HEK293 (cell line): Measurements from ENCODE around the gene KLK4.

ENCODE experiments used
- CTCF ChIA-PET: fragments of 350-600 bp; formaldehyde crosslinking; extraction: SDS; loops from one replicate; lab custom pipeline; 2021; ENCODE audit warnings: antibody characterized with exemption; lab: Yijun Ruan, JAX
- POLR2A ChIA-PET: fragments of 300-600 bp; formaldehyde crosslinking; extraction: SDS; loops from one replicate; lab custom pipeline; 2020; ENCODE audit warnings: antibody characterized with exemption, inconsistent platforms; lab: Yijun Ruan, JAX
- H3K27ac ChIP-seq: fragments of 200-500 bp; sonication (Bioruptor generic); 2 replicates; pipeline ENCODE4 v1.5.1; 2014; ENCODE audit warnings: low read depth, low read length, control low read depth, inconsistent platforms; ENCODE audit errors: extremely low read depth
- H3K36me3 ChIP-seq, 2 experiments: fragments of 200-500 bp in 1 of 2; sonication (Bioruptor generic) in 1 of 2; 1 replicate in 1 of 2; 2 replicates in 1 of 2; pipeline ENCODE4 v1.5.1; 2014 to 2017; ENCODE audit warnings: inconsistent platforms in 2 of 2, low read length in 2 of 2; ENCODE audit not compliant: control insufficient read depth in 2 of 2, insufficient read depth in 1 of 2
- H3K4me1 ChIP-seq: fragments of 200-500 bp; sonication (Bioruptor generic); 2 replicates; pipeline ENCODE4 v1.5.1; 2014; ENCODE audit warnings: mild to moderate bottlenecking, low read length, inconsistent platforms; ENCODE audit not compliant: control insufficient read depth, insufficient read depth
- H3K4me3 ChIP-seq: 2 replicates; pipeline ENCODE4 v1.5.1; 2011; ENCODE audit warnings: low read depth, mild to moderate bottlenecking, control low read depth, low read length, moderate library complexity
- H3K9me3 ChIP-seq: fragments of 200-500 bp; sonication (Bioruptor generic); 2 replicates; pipeline ENCODE4 v1.5.1; 2014; ENCODE audit warnings: low read depth, low read length, inconsistent platforms; ENCODE audit not compliant: control insufficient read depth, insufficient read depth
- GLI4 ChIP-seq: fragments of 450-650 bp; formaldehyde crosslinking; IDR thresholded peaks from 2 replicates; pipeline ENCODE4 v1.5.1; 2016; ENCODE audit warnings: missing biosample characterization, missing genetic modification characterization
- GLIS1 ChIP-seq: fragments of 450-650 bp; formaldehyde crosslinking; IDR thresholded peaks from 2 replicates; pipeline ENCODE4 v1.5.1; 2016; ENCODE audit warnings: missing biosample characterization, missing genetic modification characterization
- HOXC10 ChIP-seq: sonication (generic); formaldehyde crosslinking; IDR thresholded peaks from 2 replicates; pipeline ENCODE4 v1.8.1; 2023; ENCODE audit warnings: mild to moderate bottlenecking, missing genetic modification reagents
- KLF1 ChIP-seq: fragments of 450-650 bp; formaldehyde crosslinking; IDR thresholded peaks from 2 replicates; pipeline ENCODE4 v1.5.1; 2016; ENCODE audit warnings: missing biosample characterization, missing genetic modification characterization
- MYNN ChIP-seq: fragments of 450-650 bp; formaldehyde crosslinking; IDR thresholded peaks from 2 replicates; pipeline ENCODE4 v1.5.1; 2016; ENCODE audit warnings: missing biosample characterization, missing genetic modification characterization, borderline replicate concordance
- SALL2 ChIP-seq: fragments of 450-650 bp; formaldehyde crosslinking; IDR thresholded peaks from 2 replicates; pipeline ENCODE4 v1.5.0; 2017; ENCODE audit warnings: missing biosample characterization, mild to moderate bottlenecking, missing genetic modification characterization, borderline replicate concordance
- ZBTB10 ChIP-seq: fragments of 450-650 bp; formaldehyde crosslinking; IDR thresholded peaks from 2 replicates; pipeline ENCODE4 v1.5.1; 2016; ENCODE audit warnings: missing biosample characterization, missing genetic modification characterization
- ZBTB26 ChIP-seq: fragments of 450-650 bp; formaldehyde crosslinking; optimal IDR thresholded peaks from 2 replicates; pipeline ENCODE3; 2016; ENCODE audit warnings: missing biosample characterization, mild to moderate bottlenecking, missing genetic modification characterization
- ZBTB8A ChIP-seq: fragments of 450-650 bp; formaldehyde crosslinking; IDR thresholded peaks from 2 replicates; pipeline ENCODE4 v1.5.1; 2016; ENCODE audit warnings: missing biosample characterization, missing genetic modification characterization
- ZNF501 ChIP-seq: fragments of 450-650 bp; formaldehyde crosslinking; IDR thresholded peaks from 2 replicates; pipeline ENCODE4 v1.5.1; 2016; ENCODE audit warnings: missing biosample characterization, missing genetic modification characterization
- ZNF521 ChIP-seq: fragments of 450-650 bp; formaldehyde crosslinking; IDR thresholded peaks from 2 replicates; pipeline ENCODE4 v1.5.1; 2017; ENCODE audit warnings: missing biosample characterization, mild to moderate bottlenecking, missing genetic modification characterization
- ZNF555 ChIP-seq: fragments of 450-650 bp; formaldehyde crosslinking; conservative IDR thresholded peaks from 2 replicates; pipeline ENCODE4 v1.5.1; 2017; ENCODE audit warnings: missing biosample characterization, mild to moderate bottlenecking, missing genetic modification characterization, inconsistent platforms
- ZNF658 ChIP-seq: fragments of 450-650 bp; formaldehyde crosslinking; IDR thresholded peaks from 2 replicates; pipeline ENCODE4; 2016; ENCODE audit warnings: missing biosample characterization, missing genetic modification characterization
- ZNF701 ChIP-seq: fragments of 450-650 bp; formaldehyde crosslinking; IDR thresholded peaks from 2 replicates; pipeline ENCODE4 v1.5.1; 2016; ENCODE audit warnings: missing biosample characterization, missing genetic modification characterization
- ZNF76 ChIP-seq: fragments of 450-650 bp; formaldehyde crosslinking; IDR thresholded peaks from 2 replicates; pipeline ENCODE4; 2016; ENCODE audit warnings: low read depth, missing biosample characterization, missing genetic modification characterization, borderline replicate concordance
- ZSCAN4 ChIP-seq: fragments of 450-650 bp; formaldehyde crosslinking; IDR thresholded peaks from 2 replicates; pipeline ENCODE4 v1.5.1; 2017; ENCODE audit warnings: missing biosample characterization, missing genetic modification characterization
- TF ChIP-seq, protein P1 (sequence below): fragments of 450-650 bp; formaldehyde crosslinking; IDR thresholded peaks from 2 replicates; pipeline ENCODE4 v1.5.1; 2016; ENCODE audit warnings: missing biosample characterization, missing genetic modification characterization
- TF ChIP-seq, protein P2 (sequence below): fragments of 450-650 bp; formaldehyde crosslinking; IDR thresholded peaks from 2 replicates; pipeline ENCODE4 v1.5.1; 2016; ENCODE audit warnings: missing biosample characterization, missing genetic modification characterization
- TF ChIP-seq, protein P3 (sequence below): fragments of 450-650 bp; formaldehyde crosslinking; IDR thresholded peaks from 2 replicates; pipeline ENCODE4 v1.5.1; 2017; ENCODE audit warnings: missing biosample characterization, missing genetic modification characterization
- TF ChIP-seq, protein P4 (sequence below): fragments of 450-650 bp; formaldehyde crosslinking; IDR thresholded peaks from 2 replicates; pipeline ENCODE4 v1.5.1; 2017; ENCODE audit warnings: missing biosample characterization, missing genetic modification characterization
- TF ChIP-seq, protein P5 (sequence below): fragments of 450-650 bp; formaldehyde crosslinking; IDR thresholded peaks from 2 replicates; pipeline ENCODE4 v1.5.1; 2016; ENCODE audit warnings: missing biosample characterization, missing genetic modification characterization

Gene KLK4

GRCh38 chr19:50912727-50913716 is 1.8 kb upstream of the KLK4 start:
- Histone ChIP-seq H3K36me3 (no peaks in the 10 kb centered on the region), H3K4me3 (no peak overlapping the region), H3K4me1 (peaks cover 3% of the 10 kb centered on the region), H3K9me3 (no peaks in the 10 kb centered on the region), H3K27ac (no peak overlapping the region; the same call in 1 of the 2 replicates)
- ChIA-PET CTCF (interaction anchor here (5.9 kb wide), 1 partner anchor 9 kb away, joined by 50 read pairs; no protein-coding TSS in a partner anchor), POLR2A (interaction anchor here (0.6 kb wide), 3 partner anchors 69 to 1437 kb away, joined by 4 to 5 read pairs (median 4); no protein-coding TSS in a partner anchor)
- TF ChIP-seq ZBTB8A (tag by site-specific recombination): no peak
- no peak for TF ChIP-seq ZNF521
- TF ChIP-seq HOXC10: no peak
- TF ChIP-seq, protein P1, sequence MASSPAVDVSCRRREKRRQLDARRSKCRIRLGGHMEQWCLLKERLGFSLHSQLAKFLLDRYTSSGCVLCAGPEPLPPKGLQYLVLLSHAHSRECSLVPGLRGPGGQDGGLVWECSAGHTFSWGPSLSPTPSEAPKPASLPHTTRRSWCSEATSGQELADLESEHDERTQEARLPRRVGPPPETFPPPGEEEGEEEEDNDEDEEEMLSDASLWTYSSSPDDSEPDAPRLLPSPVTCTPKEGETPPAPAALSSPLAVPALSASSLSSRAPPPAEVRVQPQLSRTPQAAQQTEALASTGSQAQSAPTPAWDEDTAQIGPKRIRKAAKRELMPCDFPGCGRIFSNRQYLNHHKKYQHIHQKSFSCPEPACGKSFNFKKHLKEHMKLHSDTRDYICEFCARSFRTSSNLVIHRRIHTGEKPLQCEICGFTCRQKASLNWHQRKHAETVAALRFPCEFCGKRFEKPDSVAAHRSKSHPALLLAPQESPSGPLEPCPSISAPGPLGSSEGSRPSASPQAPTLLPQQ (tag by site-specific recombination): peak; percentile 55
- no peak for TF ChIP-seq ZSCAN4 (tag by site-specific recombination)
- TF ChIP-seq ZNF501: 0 out of 2 replicates have a peak, but pooled peaks have one; percentile 38
- TF ChIP-seq ZBTB10: peak; percentile 81; the same call in 1 of the 2 replicates
- TF ChIP-seq ZNF701 (tag by site-specific recombination): no peak
- no peak; the same call in 1 of the 2 replicates for TF ChIP-seq ZNF76 (tag by site-specific recombination)
- no peak for TF ChIP-seq MYNN (tag by site-specific recombination)
- peak; percentile 83 for TF ChIP-seq GLIS1 (tag by site-specific recombination)
- no peak for TF ChIP-seq ZNF658 (tag by site-specific recombination)
- no peak for TF ChIP-seq ZNF555 (tag by site-specific recombination)
- peak; percentile 56 for TF ChIP-seq ZBTB26 (tag by site-specific recombination)
- TF ChIP-seq KLF1 (tag by site-specific recombination): peak; percentile 13; the same call in 1 of the 2 replicates
- TF ChIP-seq, protein P2, sequence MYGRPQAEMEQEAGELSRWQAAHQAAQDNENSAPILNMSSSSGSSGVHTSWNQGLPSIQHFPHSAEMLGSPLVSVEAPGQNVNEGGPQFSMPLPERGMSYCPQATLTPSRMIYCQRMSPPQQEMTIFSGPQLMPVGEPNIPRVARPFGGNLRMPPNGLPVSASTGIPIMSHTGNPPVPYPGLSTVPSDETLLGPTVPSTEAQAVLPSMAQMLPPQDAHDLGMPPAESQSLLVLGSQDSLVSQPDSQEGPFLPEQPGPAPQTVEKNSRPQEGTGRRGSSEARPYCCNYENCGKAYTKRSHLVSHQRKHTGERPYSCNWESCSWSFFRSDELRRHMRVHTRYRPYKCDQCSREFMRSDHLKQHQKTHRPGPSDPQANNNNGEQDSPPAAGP (tag by site-specific recombination): peak; percentile 78
- TF ChIP-seq, protein P3, sequence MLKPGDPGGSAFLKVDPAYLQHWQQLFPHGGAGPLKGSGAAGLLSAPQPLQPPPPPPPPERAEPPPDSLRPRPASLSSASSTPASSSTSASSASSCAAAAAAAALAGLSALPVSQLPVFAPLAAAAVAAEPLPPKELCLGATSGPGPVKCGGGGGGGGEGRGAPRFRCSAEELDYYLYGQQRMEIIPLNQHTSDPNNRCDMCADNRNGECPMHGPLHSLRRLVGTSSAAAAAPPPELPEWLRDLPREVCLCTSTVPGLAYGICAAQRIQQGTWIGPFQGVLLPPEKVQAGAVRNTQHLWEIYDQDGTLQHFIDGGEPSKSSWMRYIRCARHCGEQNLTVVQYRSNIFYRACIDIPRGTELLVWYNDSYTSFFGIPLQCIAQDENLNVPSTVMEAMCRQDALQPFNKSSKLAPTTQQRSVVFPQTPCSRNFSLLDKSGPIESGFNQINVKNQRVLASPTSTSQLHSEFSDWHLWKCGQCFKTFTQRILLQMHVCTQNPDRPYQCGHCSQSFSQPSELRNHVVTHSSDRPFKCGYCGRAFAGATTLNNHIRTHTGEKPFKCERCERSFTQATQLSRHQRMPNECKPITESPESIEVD: no peak
- no peak for TF ChIP-seq SALL2
- TF ChIP-seq, protein P4, sequence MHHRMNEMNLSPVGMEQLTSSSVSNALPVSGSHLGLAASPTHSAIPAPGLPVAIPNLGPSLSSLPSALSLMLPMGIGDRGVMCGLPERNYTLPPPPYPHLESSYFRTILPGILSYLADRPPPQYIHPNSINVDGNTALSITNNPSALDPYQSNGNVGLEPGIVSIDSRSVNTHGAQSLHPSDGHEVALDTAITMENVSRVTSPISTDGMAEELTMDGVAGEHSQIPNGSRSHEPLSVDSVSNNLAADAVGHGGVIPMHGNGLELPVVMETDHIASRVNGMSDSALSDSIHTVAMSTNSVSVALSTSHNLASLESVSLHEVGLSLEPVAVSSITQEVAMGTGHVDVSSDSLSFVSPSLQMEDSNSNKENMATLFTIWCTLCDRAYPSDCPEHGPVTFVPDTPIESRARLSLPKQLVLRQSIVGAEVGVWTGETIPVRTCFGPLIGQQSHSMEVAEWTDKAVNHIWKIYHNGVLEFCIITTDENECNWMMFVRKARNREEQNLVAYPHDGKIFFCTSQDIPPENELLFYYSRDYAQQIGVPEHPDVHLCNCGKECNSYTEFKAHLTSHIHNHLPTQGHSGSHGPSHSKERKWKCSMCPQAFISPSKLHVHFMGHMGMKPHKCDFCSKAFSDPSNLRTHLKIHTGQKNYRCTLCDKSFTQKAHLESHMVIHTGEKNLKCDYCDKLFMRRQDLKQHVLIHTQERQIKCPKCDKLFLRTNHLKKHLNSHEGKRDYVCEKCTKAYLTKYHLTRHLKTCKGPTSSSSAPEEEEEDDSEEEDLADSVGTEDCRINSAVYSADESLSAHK (tag by site-specific recombination): no peak
- TF ChIP-seq, protein P5, sequence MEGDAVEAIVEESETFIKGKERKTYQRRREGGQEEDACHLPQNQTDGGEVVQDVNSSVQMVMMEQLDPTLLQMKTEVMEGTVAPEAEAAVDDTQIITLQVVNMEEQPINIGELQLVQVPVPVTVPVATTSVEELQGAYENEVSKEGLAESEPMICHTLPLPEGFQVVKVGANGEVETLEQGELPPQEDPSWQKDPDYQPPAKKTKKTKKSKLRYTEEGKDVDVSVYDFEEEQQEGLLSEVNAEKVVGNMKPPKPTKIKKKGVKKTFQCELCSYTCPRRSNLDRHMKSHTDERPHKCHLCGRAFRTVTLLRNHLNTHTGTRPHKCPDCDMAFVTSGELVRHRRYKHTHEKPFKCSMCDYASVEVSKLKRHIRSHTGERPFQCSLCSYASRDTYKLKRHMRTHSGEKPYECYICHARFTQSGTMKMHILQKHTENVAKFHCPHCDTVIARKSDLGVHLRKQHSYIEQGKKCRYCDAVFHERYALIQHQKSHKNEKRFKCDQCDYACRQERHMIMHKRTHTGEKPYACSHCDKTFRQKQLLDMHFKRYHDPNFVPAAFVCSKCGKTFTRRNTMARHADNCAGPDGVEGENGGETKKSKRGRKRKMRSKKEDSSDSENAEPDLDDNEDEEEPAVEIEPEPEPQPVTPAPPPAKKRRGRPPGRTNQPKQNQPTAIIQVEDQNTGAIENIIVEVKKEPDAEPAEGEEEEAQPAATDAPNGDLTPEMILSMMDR (tag by site-specific recombination): 0 out of 2 replicates have a peak, but pooled peaks have one; percentile 10
- TF ChIP-seq GLI4 (tag by site-specific recombination): peak; percentile 55; the same call in 1 of the 2 replicates
